Measurements from ENCODE around the gene CDH4. TPM values are rescaled to one million over a fixed set of nuclear protein-coding genes. Genes with fewer than 3 reads are reported as not detected.

The CDH4 gene
- polyA plus RNA-seq, 1 experiment: 1.5 TPM

DNA sequence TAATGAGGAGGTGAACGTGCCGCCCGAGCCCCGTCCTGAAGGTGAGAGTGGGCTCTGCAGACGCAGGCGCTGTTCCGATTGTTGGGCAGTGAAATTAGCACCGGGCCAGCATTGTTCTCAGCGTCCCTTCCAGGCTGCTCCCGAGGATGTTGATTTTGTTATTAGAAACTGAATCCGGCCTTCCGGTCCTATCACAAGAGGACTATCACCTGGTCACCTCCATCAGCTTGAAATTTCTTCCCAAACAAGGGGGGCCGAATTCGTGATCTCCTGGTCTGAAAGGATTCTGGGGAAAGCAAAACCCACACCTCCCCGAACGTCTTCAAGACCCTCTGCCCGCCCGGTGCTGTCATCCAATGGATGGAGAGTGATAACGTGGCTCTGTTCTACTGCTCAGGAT is 627.6 kb downstream of the CDH4 start:
- DNase-seq (ENCODE audit: low read depth): no peak

GRCh38 chr20:61880706-61881105 is 628.6 kb downstream of the CDH4 start:
- POLR2A ChIA-PET: no interaction called here

More for the DNA sequence above, 627.6 kb downstream of the CDH4 start:
- H3K36me3 ChIP-seq (ENCODE audit: control insufficient read depth, insufficient read depth, low read length): no peaks in the 10 kb centered on the region
- ChIA-PET CTCF (no interaction called here), POLR2A (no interaction called here)
- TF ChIP-seq, protein P1, sequence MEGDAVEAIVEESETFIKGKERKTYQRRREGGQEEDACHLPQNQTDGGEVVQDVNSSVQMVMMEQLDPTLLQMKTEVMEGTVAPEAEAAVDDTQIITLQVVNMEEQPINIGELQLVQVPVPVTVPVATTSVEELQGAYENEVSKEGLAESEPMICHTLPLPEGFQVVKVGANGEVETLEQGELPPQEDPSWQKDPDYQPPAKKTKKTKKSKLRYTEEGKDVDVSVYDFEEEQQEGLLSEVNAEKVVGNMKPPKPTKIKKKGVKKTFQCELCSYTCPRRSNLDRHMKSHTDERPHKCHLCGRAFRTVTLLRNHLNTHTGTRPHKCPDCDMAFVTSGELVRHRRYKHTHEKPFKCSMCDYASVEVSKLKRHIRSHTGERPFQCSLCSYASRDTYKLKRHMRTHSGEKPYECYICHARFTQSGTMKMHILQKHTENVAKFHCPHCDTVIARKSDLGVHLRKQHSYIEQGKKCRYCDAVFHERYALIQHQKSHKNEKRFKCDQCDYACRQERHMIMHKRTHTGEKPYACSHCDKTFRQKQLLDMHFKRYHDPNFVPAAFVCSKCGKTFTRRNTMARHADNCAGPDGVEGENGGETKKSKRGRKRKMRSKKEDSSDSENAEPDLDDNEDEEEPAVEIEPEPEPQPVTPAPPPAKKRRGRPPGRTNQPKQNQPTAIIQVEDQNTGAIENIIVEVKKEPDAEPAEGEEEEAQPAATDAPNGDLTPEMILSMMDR (IDR thresholded peaks at IDR 0.05; ENCODE audit: insufficient read depth, low read depth, low read length): no peak
- H3K27me3 ChIP-seq (ENCODE audit: control insufficient read depth, insufficient read depth, low read length): no peaks in the 10 kb centered on the region
- no peak overlapping the region for H3K4me3 ChIP-seq (ENCODE audit: low read depth, low read length)

GRCh38 chr20:61881416-61881815 is 629.4 kb downstream of the CDH4 start:
- CTCF ChIA-PET: no interaction called here
- POLR2A ChIA-PET: no interaction called here
- Histone ChIP-seq H3K4me3 (ENCODE audit: low read depth, low read length) (no peak overlapping the region), H3K36me3 (ENCODE audit: control insufficient read depth, insufficient read depth, low read length) (no peaks in the 10 kb centered on the region), H3K27me3 (ENCODE audit: control insufficient read depth, insufficient read depth, low read length) (no peaks in the 10 kb centered on the region)
- no peak for DNase-seq (ENCODE audit: low read depth)
- TF ChIP-seq, protein P1 (IDR thresholded peaks at IDR 0.05; ENCODE audit: insufficient read depth, low read depth, low read length): no peak

More at GRCh38 chr20:61880706-61881105, 628.6 kb downstream of the CDH4 start:
- CTCF ChIA-PET: no interaction called here
- TF ChIP-seq, protein P1 (IDR thresholded peaks at IDR 0.05; ENCODE audit: insufficient read depth, low read depth, low read length): no peak
- no peak for DNase-seq (ENCODE audit: low read depth)
- Histone ChIP-seq H3K36me3 (ENCODE audit: control insufficient read depth, insufficient read depth, low read length) (no peaks in the 10 kb centered on the region), H3K4me3 (ENCODE audit: low read depth, low read length) (no peak overlapping the region), H3K27me3 (ENCODE audit: control insufficient read depth, insufficient read depth, low read length) (no peaks in the 10 kb centered on the region)

- Histone ChIP-seq H3K27me3 (ENCODE audit: control insufficient read depth, insufficient read depth, low read length) (no peaks in the 10 kb centered on the region), H3K4me3 (ENCODE audit: low read depth, low read length) (no peak overlapping the region), H3K36me3 (ENCODE audit: control insufficient read depth, insufficient read depth, low read length) (no peaks in the 10 kb centered on the region)
- POLR2A ChIA-PET: no interaction called here
- DNase-seq (ENCODE audit: low read depth): no peak
- CTCF ChIA-PET: no interaction called here
- TF ChIP-seq, protein P1 (IDR thresholded peaks at IDR 0.05; ENCODE audit: insufficient read depth, low read depth, low read length): no peak
Observed at GRCh38 chr20:61881861-61882260, 629.8 kb downstream of the CDH4 start.

DNA sequence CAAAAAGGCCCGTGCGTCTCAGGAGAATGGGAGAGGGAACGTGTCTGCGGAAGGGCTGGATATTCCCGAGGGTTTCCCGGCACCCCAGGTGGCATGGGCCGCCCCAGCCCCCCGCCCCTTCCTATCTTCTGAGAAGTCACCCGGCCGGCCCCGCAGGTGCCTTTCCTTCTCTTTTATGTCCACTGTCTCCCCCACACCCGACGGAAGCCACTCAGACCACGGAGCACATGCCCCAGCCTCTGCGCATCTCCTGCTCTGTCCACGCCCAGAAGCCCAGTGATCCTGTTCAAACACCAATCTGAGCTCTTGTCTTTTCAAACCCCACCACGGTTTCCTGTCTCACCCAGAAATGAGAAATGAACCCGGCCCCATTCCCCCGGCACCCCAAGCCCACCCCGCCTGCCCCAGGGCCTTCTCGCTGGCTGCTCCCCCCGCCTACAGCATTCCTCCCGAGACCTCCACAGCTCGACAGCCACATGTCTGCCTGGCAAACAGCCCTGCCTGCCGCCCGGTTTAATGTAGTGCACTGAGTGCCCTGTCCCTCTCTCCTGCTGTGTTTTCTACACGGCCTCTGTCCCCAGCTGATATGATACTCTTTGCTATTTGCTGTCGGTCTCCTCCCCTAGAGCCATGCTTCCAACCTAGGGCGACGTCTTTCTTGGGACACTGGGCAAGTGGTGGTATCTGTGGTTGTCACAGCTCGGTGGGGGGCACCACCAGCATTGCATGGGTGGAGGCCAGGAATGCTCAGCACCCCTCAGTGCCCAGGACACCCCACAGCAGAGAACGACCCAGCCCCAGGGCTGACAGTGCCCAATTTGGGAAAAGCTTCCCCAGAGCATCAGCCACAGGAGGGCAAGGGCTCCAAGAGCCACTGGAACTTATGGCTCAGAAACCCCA is 630.9 kb downstream of the CDH4 start:
- Histone ChIP-seq H3K4me3 (ENCODE audit: low read depth, low read length) (no peak overlapping the region), H3K27me3 (ENCODE audit: control insufficient read depth, insufficient read depth, low read length) (no peaks in the 10 kb centered on the region), H3K36me3 (ENCODE audit: control insufficient read depth, insufficient read depth, low read length) (no peaks in the 10 kb centered on the region)
- DNase-seq (ENCODE audit: low read depth): no peak
- TF ChIP-seq, protein P1 (IDR thresholded peaks at IDR 0.05; ENCODE audit: insufficient read depth, low read depth, low read length): no peak
- POLR2A ChIA-PET: no interaction called here
- CTCF ChIA-PET: no interaction called here

Data from BJ (cell line).